GM19238 (cell line): ENCODE measurements around the gene SERP2.

Source experiments
- DNase-seq: peaks from one replicate; pipeline ENCODE4 v3.0.0; 2011; ENCODE audit warnings: low spot score; ENCODE audit not compliant: insufficient read length

Gene SERP2

DNA sequence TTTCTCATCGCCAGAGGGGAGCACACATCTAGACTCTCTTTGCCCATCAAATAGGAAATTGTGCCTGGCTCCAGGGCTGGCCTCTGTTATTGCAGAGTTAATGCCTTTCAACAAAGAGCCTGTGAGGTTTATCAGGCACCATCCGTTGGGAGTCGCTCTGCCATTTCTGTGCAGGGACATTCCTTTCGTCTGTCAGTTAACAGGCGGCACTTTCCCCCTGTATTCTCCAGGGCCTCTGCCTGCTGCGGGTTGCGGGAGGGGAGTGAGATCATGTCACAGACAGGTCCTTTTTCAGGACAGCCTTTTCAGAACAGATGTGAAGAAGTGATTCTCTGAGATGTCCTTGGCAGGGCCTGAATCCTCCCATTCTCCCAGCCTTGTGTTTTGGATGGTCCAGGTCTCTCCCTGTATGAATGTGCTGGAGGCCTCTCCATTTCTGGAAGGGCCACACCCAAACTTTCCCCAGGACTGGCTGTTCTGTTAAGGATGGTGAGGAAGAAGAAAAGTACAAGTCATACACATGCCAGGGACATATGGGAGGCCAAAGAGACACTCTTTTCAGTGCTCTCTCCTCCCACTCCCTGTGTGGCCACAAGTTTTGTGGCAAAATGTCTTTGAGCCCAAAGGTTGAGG is 14.9 kb downstream of the SERP2 start:
- no peak for DNase-seq

DNA sequence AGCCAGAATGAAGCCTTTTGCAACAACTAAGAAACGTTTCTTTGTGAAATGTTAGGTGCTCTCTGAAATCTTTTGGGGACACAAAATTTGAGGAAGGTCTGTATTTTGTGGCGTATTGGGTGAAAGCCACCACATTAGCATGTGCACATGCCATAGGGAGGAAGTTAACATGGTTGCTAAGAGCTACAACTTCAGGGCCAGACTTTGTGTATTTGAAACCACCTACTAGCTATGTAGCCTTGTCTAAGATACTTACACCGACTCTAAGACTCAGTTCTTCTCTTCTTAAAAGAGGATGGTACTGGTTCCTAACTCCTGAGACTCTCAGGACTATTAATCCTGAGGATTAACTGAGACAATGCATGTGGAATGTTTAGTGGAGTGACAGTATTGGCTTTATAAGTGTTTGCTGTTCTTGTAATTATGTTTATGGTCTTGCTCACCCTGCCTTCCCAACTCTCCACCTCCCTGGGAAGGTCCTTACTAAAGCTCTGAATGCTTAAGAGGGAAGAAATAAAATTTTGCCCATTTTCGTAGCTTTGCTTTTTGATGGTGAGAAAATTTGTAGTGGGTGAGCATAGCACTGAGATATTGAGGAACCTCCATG is 15.5 kb downstream of the SERP2 start:
- DNase-seq, result no peak

DNA sequence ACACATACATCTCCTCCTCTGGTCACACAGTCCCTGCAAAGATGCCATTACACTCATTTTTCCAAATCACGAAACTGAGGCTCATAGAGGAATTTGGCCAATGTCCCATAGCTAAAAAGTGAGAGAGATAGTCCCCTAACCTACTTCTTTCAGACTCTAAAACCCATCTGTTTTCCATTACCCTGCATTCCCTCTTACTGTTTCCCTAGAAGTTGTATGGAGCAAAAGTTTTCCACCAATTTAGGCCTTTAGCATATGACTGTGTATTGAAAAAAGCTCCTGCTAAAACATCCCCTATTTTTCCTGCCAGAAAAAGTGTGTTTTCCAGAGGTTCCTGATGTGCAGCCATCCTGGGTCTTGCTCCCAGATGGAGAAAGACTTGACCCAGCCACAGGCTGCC is 16.3 kb downstream of the SERP2 start:
- DNase-seq, result no peak

DNA sequence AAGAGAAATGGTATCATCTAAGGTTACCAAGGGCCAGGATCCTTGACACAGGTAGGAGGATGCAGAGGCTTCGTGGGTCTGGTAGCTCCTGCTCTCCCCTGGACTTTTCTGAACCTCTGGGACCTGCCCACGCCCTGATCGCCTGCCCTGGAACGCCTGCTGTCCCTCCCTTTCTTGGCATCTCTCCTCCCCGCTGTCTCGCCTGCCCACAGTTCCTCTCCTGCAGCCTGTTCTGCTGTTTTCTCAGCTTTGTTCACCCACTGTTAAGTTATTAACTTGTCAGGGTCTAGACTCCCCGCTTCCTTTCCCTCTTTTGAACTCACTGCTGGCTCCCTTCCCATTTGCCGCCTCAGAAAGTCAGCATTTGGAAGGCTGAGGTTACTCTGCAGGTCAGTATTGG is 19.8 kb downstream of the SERP2 start:
- no peak for DNase-seq

DNA sequence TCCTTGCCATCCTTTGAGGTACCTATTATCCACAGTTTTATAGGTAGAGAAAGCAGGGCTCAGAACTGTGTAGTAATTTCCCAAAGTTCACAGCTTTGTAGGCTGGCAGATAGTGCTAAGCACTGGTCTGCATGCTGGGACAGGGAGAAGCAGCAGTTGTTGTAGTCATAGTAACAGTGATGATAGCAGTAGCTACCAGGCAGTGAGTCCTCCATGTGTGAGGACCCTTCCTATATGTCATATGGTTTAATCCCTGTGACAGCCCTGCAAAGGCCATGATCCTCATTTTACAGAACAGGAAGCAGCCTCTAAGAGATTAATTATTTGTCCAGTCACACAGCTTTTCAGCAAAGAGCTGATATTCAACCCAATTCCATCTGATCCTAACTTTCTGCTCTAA is 21.0 kb downstream of the SERP2 start:
- no peak for DNase-seq

DNA sequence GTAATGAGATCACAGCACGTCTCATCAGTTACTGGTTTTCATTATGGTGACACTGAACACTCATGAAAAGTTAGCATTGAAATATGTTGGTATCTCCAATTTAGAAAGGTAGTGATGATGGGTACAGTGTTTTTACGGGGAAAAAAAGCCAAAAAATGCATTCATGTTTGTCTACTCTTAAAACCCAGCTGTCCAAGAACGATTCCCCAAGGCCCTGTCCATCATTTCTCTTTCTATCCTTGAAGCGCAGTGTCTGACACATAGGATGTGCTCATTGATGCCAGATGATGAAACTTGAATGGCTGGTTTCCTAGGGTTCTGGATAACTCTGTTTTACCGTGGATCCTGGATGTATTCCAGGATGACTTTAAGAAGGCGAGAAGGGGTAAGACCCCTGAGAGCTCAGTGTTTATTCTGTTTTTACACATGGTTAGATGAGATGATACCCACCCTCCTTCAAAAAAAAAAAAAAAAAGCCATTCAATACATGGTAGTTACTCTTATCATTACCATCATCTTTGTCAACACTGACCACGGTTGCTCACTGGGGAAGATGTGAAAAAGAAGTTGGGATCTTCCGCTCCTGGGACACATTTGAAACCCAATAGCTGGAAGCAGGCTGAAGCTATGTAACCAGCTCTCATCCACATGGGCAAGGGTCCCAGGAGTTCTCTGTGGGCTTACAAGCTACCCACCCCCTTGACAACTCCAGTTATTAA is 22.5 kb downstream of the SERP2 start:
- no peak for DNase-seq

DNA sequence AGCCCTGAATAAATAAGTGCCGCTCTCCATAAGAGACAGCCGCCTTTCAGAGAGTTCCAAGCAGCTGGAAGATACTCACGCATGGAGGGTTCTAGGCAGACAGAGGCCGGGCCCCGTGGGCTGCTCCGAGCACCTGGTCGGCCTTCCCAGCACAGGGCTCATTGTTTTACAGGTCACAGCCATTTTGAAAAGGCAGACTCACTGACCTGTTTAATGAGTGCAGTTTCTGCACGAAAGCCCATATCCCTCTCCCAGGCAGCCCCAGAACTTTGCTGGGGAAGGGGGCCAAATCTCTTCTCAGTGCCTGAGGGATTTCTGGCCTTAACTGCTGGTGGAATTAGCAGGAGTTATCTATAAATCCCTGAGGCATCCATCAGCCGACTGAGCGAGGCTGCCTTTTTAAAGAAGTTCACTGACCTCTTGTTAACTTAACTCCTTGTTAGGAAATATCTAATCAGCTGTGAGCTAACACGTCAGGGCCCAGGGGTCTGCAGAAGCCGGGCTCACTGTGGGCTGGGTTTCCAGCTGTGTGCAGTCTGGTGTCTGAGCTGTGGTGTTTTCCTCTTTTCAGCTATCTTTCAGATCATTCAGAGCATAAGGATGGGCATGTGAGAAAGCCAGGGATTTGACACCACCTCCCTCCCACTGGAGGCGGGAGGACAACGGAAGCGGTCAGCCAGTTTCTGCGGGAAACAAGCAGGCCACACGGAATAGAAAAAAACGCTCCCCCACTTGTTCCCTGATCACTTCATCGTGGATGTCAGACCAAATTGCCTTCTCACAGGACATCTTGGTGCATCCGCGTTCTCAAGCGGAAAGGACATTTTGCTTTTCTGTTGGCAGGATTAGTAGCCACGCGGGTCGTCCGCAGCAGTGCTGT is 23.3 kb downstream of the SERP2 start:
- no peak for DNase-seq

DNA sequence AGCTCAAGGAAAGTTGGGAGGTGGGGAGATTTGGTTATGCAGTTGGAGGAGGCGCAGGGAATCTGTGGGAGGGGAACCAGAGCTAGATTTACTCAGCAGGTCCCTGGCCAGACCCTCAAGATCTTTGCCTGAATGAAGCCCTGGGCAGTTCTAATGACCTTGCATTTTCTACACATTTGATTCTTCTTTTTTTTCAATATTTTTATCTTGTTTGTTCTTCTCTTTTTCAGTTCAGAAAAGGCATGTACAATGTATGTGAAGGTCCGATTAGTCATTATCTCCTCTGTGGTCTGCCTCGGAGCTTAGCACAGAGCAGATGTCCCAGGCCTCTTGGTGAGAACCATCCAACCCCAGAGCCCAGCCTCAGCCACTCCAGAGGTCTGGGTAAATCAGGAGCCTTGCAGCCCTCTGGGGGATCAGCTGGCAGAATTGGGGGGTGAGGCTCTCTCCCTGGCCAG is 24.2 kb downstream of the SERP2 start:
- no peak for DNase-seq

DNA sequence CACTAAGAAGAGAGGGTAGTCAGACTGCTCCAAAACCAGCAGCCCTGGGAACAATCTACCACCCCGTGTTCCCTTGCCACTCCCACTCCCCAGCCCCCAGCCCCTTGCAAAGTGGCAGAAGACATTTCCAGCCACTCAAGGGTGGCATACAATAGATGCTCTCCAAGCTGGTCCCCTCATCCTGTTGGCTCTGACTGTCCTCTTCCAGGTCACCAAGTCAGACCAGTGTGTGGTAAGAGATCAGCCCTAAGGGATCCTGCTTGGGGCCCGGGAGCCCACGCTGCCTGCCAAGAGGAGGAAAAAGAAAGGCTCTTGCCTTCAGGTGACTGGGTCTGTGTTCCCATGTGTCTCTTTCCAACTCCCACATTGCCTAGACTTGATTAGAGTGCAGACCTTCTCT is 25.0 kb downstream of the SERP2 start:
- no peak for DNase-seq

DNA sequence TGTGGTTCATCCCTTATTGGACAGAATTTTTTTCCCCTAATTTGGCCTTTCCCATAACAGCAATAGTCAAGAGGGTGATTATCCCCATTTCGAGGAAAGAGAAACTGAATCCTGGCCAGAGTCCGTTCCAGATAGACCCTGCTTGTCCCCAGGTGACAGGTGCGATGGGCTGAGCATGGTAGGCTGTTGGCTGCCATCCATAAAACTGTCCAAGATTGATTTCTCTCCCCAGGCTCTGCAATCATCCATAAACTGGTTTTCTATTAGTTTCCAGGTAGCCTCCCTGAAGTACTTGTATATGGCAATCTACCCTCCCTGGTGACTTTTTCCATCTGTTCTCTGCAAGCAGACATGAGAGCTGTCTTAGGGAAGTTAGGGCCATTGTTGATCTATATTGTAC is 25.4 kb downstream of the SERP2 start:
- no peak for DNase-seq

DNA sequence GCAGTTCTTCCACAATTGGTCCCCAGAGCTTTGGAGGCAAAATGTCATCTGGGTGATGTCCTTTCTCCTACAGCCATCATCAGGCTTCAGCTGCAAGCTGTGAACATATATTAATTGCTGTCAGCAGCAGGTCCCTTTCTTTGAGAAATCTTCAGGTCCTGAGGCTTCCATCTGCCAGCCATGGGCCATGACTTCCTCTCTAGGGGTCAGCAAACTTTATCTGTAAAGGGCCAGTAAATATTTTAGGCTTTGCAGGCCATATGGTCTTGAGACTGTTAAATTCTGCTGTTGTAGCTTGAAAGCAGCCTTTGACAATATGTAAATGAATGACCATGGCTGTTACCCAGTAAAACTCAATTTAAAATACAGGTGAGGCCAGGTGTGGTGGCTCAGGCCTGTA is 27.1 kb downstream of the SERP2 start:
- no peak for DNase-seq

DNA sequence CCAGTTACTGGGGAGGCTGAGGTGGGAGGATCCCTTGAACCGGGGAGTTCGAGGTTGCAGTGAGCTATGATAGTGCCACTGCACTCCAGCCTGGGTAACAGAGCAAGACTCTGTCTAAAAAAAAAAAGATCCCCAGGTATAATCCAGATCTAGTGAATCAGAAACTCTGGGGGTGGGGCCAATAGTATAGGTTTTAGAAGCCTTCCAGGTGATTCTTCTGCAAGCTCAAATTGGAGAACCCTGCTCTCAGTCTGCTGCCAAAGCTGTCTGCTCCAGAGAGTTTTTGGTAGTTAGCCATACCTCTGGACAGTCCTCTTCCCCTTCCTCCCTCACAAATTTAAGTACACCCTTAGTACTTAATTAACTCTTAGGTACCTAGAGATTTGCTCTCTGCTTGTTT is 28.0 kb downstream of the SERP2 start:
- no peak for DNase-seq

DNA sequence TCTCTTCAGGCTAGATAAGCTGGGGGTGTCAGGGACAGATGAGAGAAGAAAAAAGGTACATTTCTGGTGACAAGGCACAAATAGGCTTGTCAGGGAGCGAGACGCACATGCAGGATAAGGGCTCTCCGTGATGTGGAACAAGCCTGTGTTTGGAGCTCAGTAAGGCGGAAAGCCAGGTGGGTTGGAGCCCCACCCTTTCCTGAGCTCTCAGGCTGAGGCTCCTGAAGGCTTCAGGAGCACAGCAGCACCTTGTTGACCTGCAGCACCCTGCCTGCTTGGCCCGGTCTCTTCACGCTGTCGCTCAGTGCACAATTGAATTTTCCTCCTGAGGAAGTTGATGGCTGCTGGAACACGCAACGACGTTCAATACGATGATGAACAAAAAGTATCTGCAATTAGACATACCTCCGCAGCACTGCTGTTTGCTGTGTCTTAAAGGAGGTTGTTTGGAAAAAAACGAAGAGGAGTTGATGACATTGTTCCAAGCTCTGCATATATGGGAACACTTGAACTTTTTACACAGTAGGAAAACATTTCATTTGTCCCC is 29.3 kb downstream of the SERP2 start:
- DNase-seq, result no peak

DNA sequence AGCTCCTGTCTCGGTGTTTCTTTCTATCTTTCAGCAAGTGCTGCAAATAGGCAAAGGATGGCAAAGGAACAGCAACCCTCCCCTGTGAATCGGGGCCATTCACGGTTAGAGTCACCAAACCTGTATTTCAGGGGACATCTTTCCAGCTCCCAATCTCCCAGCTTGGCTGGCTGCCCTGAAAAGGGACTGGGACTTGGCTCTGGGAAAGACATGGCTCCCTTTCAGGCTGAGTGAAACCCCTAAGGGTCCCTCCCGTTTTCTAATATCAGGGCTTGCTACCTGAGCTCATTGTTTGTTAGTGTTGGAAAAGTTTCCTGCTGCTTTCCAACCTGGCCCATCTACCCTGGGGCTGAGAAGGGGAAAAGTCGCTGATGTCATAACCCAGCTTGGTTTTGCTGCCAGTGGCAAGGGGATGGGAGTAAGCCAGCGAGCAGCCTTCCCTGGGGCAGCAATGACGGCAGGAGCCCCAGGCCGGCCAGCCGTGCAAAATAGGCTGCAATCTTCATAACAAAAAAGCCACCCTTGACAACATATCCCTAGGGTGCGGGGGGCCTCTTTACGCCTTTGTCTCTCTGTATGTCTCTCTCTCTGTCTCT is 29.9 kb downstream of the SERP2 start:
- no peak for DNase-seq

DNA sequence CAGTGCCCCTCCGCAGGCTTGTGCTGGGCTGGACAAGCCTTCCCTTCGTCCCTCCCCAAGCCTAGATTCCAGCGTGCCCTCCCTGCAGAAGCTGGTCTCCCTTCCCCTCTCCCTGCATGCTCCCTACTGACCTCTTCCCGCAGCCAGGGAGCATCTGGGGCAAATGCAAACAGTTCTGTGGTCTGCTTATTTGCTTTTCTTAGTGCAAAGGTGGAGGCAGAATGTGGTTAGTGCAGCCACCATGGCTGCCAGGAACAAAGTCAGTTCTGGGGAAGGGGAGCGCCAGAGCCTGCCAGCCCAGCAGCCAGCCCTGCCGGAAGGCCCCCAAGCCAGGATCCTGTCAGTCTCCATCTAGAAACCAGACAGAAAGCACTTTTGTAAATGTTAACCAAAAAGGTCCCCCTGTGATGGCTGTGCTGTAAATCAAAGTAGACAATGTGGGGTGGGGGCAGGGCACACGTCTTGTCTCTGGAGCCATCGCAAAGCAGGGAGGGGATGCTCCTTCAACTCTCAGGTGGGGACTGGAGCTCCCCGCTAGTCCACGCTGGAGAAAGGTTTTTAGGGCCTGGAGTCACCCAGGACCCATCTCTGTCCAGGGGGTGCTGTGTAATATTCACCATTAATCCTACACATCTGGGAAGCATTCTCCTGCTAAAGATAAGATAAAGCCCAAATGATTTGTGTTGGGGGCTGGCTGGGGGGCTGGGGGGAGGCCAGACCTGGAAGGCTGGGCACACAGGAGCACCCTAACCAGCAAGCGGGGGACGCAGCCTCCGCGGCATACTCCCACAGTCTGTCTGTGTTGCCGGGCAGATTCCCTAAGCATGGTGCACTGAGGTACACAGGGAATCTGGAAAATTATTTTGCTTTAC is 30.9 kb downstream of the SERP2 start:
- no peak for DNase-seq

DNA sequence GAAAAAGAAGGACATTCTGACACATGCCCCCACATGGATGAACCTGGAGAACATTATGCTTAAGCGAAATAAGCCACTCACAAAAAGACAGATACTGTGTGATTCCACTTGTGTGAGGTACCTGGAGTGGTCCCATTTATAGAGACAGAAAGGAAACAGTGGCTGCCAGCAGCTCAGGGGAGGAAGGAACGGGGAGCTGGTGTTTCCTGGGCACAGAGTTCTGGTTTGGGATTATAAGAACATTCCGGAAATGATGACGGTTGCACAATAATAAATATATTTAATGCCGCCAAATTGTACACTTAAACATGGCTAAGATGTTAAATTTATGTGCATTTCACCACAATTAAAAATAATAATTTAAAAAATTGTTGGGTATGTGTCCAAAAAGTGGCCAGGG is 33.0 kb downstream of the SERP2 start:
- no peak for DNase-seq

DNA sequence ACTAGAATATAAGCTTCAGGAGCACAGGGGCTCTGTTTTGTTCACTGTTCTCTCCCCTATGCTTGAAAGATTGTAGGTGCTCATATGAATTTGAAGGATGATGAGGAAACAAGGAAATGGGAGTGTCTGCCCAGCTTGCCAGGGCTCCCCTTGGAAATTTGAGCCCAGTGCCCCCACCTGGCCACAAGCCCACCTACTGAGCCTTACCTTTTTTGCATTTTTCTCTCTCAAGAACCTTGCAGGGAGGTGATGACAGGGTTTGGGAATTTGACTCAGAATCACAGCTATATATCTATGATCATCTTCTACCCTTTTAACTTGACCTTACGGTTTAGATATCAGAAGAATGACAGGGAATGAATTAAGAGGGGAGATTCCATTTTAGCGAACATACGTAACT is 33.8 kb downstream of the SERP2 start:
- no peak for DNase-seq

DNA sequence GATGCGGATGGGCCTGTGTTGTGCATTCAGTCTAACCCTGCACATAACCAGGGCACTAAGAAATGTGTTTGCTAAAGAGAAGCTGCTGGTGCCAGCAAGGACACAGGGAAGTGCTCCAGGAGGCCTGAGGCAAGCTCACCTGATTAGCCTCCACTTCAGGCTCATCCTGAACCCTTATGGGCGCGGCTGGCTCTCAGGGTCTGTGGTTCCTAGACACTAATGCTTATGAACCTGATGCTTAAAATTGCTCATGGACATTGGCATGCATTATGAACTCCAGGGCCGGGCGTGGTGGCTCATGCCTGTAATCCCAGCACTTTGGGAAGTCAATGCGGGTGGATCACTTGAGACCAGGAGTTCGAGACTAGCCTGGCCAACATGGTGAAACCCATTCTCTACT is 34.3 kb downstream of the SERP2 start:
- no peak for DNase-seq

DNA sequence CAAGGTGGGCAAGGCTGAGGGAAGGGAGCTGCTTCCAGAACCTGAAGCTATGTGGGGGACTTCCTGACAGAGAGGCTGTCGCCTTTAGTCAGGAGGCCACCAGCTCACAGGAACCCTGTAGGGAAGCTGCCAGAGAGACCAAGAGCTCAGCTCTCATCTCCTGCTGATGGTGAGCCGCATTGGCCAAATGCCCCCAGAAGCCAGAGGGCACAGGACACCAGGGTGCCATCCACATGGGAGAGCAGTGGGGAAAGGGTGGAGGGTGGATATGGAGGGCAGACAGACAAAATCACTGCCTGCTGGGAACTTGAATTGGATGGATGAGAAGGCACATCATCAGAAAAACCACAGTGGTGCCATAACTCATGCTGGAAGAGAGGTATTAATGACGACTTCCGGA is 36.0 kb downstream of the SERP2 start:
- DNase-seq, result no peak

DNA sequence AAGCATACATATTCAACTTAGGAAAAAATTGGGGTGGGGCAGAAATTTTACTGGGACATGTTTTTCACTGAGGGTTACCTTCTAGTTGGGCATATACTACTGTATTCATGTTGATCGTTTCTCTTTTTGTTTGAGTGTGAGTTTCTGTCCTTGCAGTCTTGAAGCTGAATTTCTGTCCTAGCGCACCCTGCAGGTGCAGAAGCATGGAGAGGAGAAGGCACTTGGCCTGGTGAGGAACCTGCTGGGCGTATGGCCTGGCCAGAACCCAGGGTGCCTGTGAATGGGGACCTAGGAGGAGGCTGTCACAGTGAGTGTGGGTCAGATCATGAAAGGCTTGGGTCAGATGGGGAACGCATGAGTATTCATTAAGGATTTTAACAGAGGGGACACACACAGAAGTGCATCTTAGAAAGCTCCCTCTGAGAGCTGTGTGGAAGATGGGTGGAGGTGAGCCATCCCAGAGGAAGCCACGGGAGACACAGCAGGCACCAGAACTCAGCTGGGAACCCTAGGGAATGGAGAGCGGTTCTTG is 36.8 kb downstream of the SERP2 start:
- no peak for DNase-seq
